Thyroid gland (tissue), 4 donors: ENCODE data around the gene EVC.
A peak's percentile ranks its signal among the peaks of the same experiment; 100 is the strongest.

ENCODE experiments used
- POLR2A ChIP-seq, 2 donors: fragments of 450-650 bp; IDR thresholded peaks; one replicate each; pipeline ENCODE4 v1.6.1; 2017; ENCODE audit warnings: antibody characterized with exemption in 2 of 2, mild to moderate bottlenecking in 2 of 2, moderate library complexity in 1 of 2
- TF ChIP-seq, protein P1 (sequence below), 6 experiments: fragments of 200-600 bp in 3 of 6; fragments of 450-650 bp in 3 of 6; sonication (generic) in 3 of 6; IDR thresholded peaks; one replicate each; pipeline ENCODE4 v1.5.1; 2016 to 2019; ENCODE audit warnings: antibody characterized with exemption in 6 of 6, mild to moderate bottlenecking in 2 of 6, inconsistent platforms in 1 of 6, moderate library complexity in 1 of 6

DNA sequence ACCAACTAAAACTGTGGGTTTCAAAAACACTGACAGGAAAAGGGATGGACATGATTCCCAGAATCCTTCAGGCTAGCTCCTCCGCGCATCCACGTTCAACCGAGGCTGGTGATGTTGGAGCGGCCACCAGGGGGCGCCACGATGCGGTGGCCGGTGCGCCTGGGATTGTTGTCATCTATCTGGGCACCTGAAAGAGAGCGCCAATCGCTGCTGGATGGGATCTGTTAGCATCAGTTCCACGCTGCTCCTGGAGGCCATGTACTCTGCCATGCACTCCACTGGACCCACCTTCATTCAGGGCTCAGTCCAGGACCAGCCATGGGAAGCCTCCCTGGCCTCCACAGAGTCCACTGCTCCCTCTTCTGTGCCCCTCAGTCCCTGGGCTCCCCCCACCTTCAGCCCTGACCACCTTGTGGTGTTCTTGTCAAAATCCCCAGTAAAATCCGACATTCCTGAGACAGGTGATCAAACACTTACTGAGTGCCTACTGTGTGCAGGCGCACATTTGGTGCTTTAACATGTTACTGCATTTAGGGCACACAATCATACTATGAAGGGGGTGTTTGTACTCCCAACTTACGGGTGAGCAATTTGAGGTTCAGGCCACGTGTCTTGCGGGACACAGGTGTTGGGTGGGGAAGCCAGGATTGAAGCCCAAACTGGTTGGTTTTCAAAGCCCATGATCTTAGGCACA is 110.8 kb downstream of the EVC start:
- TF ChIP-seq, protein P1, sequence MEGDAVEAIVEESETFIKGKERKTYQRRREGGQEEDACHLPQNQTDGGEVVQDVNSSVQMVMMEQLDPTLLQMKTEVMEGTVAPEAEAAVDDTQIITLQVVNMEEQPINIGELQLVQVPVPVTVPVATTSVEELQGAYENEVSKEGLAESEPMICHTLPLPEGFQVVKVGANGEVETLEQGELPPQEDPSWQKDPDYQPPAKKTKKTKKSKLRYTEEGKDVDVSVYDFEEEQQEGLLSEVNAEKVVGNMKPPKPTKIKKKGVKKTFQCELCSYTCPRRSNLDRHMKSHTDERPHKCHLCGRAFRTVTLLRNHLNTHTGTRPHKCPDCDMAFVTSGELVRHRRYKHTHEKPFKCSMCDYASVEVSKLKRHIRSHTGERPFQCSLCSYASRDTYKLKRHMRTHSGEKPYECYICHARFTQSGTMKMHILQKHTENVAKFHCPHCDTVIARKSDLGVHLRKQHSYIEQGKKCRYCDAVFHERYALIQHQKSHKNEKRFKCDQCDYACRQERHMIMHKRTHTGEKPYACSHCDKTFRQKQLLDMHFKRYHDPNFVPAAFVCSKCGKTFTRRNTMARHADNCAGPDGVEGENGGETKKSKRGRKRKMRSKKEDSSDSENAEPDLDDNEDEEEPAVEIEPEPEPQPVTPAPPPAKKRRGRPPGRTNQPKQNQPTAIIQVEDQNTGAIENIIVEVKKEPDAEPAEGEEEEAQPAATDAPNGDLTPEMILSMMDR (IDR thresholded peaks at IDR 0.05) = peak in 3 of 6 experiments; percentile 27 to 49 (median 40)
- TF ChIP-seq POLR2A (IDR thresholded peaks at IDR 0.05) = no peak
